Astrocyte (in vitro differentiated cells and primary cell): ENCODE data around the gene ORAI2. TPM values are rescaled to one million over a fixed set of nuclear protein-coding genes. Genes with fewer than 3 reads are reported as not detected.

Source experiments
- DNase-seq: peaks from one replicate; pipeline ENCODE4 v3.0.0-alpha.2; 2010; ENCODE audit warnings: low read depth
- FAIRE-seq: peaks from 2 replicates; lab custom pipeline; 2011; peaks lifted over from hg19 to GRCh38; lab: Jason Lieb, UNC
- H2AFZ ChIP-seq: 2 replicates; pipeline ENCODE4 v1.6.0; 2012; ENCODE audit warnings: low read depth, low read length, inconsistent platforms
- H3K27ac ChIP-seq: 2 replicates; pipeline ENCODE4 v1.5.1; 2011; ENCODE audit warnings: low read depth, low read length, inconsistent platforms
- H3K27me3 ChIP-seq: 2 replicates; pipeline ENCODE4 v1.6.0; 2011; ENCODE audit warnings: low read length, inconsistent platforms; ENCODE audit not compliant: insufficient read depth
- H3K36me3 ChIP-seq: 2 replicates; pipeline ENCODE4 v1.5.1; 2011; ENCODE audit warnings: low read length, inconsistent platforms; ENCODE audit not compliant: insufficient read depth
- H3K4me1 ChIP-seq: 2 replicates; pipeline ENCODE4 v1.5.1; 2011; ENCODE audit warnings: low read length, inconsistent platforms; ENCODE audit not compliant: insufficient read depth
- H3K4me2 ChIP-seq: 2 replicates; pipeline ENCODE4 v1.6.0; 2012; ENCODE audit warnings: low read length, inconsistent platforms
- H3K4me3 ChIP-seq: 2 replicates; pipeline ENCODE4 v1.5.1; 2011; ENCODE audit warnings: low read depth, mild to moderate bottlenecking, low read length, inconsistent platforms; ENCODE audit not compliant: insufficient read depth
- H3K79me2 ChIP-seq: 2 replicates; pipeline ENCODE4 v1.6.0; 2012; ENCODE audit warnings: mild to moderate bottlenecking, low read length, inconsistent platforms; ENCODE audit not compliant: insufficient read depth
- H3K9ac ChIP-seq: 2 replicates; pipeline ENCODE4 v1.6.0; 2012; ENCODE audit warnings: mild to moderate bottlenecking, low read length, inconsistent platforms
- H3K9me3 ChIP-seq: 2 replicates; pipeline ENCODE4 v1.5.1; 2012; ENCODE audit warnings: low read depth, mild to moderate bottlenecking, low read length, inconsistent platforms; ENCODE audit not compliant: insufficient read depth
- H4K20me1 ChIP-seq: 2 replicates; pipeline ENCODE4 v1.6.0; 2012; ENCODE audit warnings: low read length, inconsistent platforms; ENCODE audit not compliant: insufficient read depth
- H3K27ac Mint-ChIP-seq: one replicate; pipeline ENCODE4 v1.8.0; 2021; ENCODE audit warnings: mild to moderate bottlenecking, mixed read lengths; ENCODE audit not compliant: unreplicated experiment
- H3K27me3 Mint-ChIP-seq: one replicate; pipeline ENCODE4 v1.8.0; 2021; ENCODE audit warnings: low read depth, mixed read lengths; ENCODE audit not compliant: unreplicated experiment
- H3K36me3 Mint-ChIP-seq: one replicate; pipeline ENCODE4 v1.8.0; 2021; ENCODE audit warnings: low read depth, mixed read lengths; ENCODE audit not compliant: unreplicated experiment
- H3K4me1 Mint-ChIP-seq: one replicate; pipeline ENCODE4 v1.8.0; 2021; ENCODE audit warnings: low read depth, mixed read lengths; ENCODE audit not compliant: unreplicated experiment
- H3K4me3 Mint-ChIP-seq: one replicate; pipeline ENCODE4 v1.8.0; 2021; ENCODE audit warnings: mild to moderate bottlenecking, moderate library complexity, mixed read lengths; ENCODE audit not compliant: unreplicated experiment
- H3K9me3 Mint-ChIP-seq: one replicate; pipeline ENCODE4 v1.8.0; 2021; ENCODE audit warnings: mild to moderate bottlenecking, mixed read lengths; ENCODE audit not compliant: unreplicated experiment
- EZH2 ChIP-seq: IDR thresholded peaks from 2 replicates; pipeline ENCODE4 v1.6.1; 2012; ENCODE audit warnings: mild to moderate bottlenecking, low read length, inconsistent platforms; ENCODE audit not compliant: insufficient read depth
- total RNA-seq: library from RNA; stranded (reverse); gene quantifications from 2 replicates; pipeline ENCODE4 v1.2.1, GENCODE V29; 2021
- TF ChIP-seq, protein P1 (sequence below): IDR thresholded peaks from 2 replicates; pipeline ENCODE4 v1.5.1; 2011; ENCODE audit warnings: low read depth, mild to moderate bottlenecking, inconsistent platforms, low read length, moderate library complexity; ENCODE audit not compliant: insufficient read depth

Gene ORAI2
- total RNA-seq, 1 donor from 2014 or later = 64.4 TPM

DNA sequence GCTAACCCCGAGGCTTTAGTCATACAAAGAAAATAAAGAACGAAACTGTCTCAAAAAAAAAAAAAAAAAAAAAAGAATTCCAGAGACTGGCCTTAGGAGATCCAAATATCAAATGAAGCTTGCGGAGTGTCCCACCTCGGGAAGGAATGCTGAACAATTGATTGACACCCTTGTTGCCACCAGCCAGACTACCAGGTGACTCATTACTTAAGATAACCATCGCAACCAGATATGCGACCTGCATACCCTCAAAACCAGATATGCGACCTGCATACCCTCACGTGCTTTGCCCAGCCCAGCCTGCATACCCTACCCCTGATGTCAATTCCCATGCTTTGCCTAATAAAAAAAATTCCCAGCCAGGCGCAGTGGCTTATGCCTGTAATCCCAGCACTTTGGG is 39.9 kb upstream of the ORAI2 start:
- Histone ChIP-seq H3K9ac (peak overlapping the region; percentile 33), H3K27me3 (no peaks in the 10 kb centered on the region), H3K4me3 (no peak overlapping the region), H3K4me2 (peak overlapping the region; percentile 3), H3K27ac (peak overlapping the region; percentile 56), H3K36me3 (peaks cover 8% of the 10 kb centered on the region), H3K4me1 (peaks cover 19% of the 10 kb centered on the region), H4K20me1 (peaks cover 13% of the 10 kb centered on the region), H2AFZ (no peak overlapping the region), H3K79me2 (peaks cover 16% of the 10 kb centered on the region), H3K9me3 (no peaks in the 10 kb centered on the region)
- H3K4me1 Mint-ChIP-seq = peaks cover 18% of the 10 kb centered on the region
- H3K27ac Mint-ChIP-seq = peak overlapping the region; percentile 87
- DNase-seq (peak; percentile 59), FAIRE-seq (no peak)
- H3K36me3 Mint-ChIP-seq = peaks cover 7% of the 10 kb centered on the region
- no peak overlapping the region for H3K4me3 Mint-ChIP-seq
- H3K9me3 Mint-ChIP-seq = no peaks in the 10 kb centered on the region
- H3K27me3 Mint-ChIP-seq = no peaks in the 10 kb centered on the region
- TF ChIP-seq, protein P1, sequence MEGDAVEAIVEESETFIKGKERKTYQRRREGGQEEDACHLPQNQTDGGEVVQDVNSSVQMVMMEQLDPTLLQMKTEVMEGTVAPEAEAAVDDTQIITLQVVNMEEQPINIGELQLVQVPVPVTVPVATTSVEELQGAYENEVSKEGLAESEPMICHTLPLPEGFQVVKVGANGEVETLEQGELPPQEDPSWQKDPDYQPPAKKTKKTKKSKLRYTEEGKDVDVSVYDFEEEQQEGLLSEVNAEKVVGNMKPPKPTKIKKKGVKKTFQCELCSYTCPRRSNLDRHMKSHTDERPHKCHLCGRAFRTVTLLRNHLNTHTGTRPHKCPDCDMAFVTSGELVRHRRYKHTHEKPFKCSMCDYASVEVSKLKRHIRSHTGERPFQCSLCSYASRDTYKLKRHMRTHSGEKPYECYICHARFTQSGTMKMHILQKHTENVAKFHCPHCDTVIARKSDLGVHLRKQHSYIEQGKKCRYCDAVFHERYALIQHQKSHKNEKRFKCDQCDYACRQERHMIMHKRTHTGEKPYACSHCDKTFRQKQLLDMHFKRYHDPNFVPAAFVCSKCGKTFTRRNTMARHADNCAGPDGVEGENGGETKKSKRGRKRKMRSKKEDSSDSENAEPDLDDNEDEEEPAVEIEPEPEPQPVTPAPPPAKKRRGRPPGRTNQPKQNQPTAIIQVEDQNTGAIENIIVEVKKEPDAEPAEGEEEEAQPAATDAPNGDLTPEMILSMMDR = no peak
- TF ChIP-seq EZH2 = no peak

DNA sequence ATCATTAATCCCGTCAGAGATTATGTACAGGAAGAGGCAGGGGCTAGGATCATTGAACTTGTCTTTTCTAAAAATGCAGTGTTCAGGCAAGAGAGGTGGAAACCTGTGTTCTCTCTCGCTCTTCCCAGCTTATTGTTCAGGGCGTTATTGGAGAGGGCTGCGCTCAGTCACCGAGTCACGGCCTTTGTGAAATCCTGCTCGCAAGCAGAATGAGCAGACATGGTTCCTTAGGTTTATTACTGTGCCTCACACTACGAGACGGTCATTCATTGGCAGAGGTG is 37.8 kb upstream of the ORAI2 start:
- Histone ChIP-seq H3K27ac (peak overlapping the region; percentile 86), H2AFZ (peak overlapping the region; percentile 82), H3K4me3 (peak overlapping the region; percentile 94), H3K36me3 (peaks cover 23% of the 10 kb centered on the region), H3K9me3 (no peaks in the 10 kb centered on the region), H3K4me2 (peak overlapping the region; percentile 93), H3K4me1 (peaks cover 19% of the 10 kb centered on the region), H4K20me1 (peaks cover 12% of the 10 kb centered on the region), H3K9ac (peak overlapping the region; percentile 98), H3K27me3 (no peaks in the 10 kb centered on the region), H3K79me2 (peaks cover 18% of the 10 kb centered on the region)
- no peaks in the 10 kb centered on the region for H3K9me3 Mint-ChIP-seq
- H3K27me3 Mint-ChIP-seq = no peaks in the 10 kb centered on the region
- FAIRE-seq = no peak
- H3K27ac Mint-ChIP-seq = peak overlapping the region; percentile 97
- H3K4me1 Mint-ChIP-seq = peaks cover 18% of the 10 kb centered on the region
- peaks cover 11% of the 10 kb centered on the region for H3K36me3 Mint-ChIP-seq
- TF ChIP-seq EZH2 = no peak
- TF ChIP-seq, protein P1 = no peak
- peak overlapping the region; percentile 95 for H3K4me3 Mint-ChIP-seq
- no peak for DNase-seq

DNA sequence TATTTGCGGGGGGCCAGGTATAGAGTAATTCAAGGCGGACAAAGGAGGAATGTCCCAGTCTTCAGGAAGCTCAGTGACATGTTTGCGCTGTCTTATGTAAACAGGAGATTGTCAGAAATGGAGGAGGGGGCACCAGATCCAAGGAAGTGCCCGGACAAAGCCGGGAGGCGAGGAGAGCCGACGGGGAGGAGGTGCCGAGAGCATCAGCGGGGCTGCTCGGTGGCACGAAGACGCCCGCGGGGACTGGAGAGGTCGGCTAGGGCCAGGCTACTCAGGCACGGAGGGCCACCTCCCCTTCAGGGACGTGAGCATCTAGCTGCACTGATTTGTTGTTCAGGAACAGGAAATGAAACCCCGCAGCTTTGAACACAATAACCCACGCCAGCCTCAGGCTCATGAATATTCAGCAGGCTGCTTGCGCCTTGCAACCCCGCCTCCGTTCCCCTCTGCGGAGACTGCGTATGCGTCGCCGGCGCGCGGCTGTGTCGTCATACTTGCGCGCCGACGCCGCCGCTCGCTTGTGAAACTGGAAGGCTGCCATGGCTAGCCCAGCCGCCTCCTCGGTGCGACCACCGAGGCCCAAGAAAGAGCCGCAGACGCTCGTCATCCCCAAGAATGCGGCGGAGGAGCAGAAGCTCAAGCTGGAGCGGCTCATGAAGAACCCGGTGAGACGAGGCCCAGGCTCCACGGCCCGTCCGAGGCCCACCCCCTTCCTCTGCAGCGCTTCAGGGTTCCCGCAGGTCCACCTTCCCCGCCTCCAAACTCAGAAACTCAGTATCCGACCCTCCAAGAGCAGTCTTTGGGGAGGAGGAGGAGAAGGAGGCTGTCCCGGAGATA is 37.3 kb upstream of the ORAI2 start, which contains the start of gene PRKRIP1:
PRKRIP1 (plus strand) TSS at position 491 of the 837 bp plus-strand sequence; CDS start at position 540, 49 bp downstream.
- Histone ChIP-seq H4K20me1 (peaks cover 10% of the 10 kb centered on the region), H3K4me2 (peak within 1 kb of the TSS; percentile 93), H3K36me3 (peaks cover 27% of the 10 kb centered on the region), H3K4me1 (peaks cover 19% of the 10 kb centered on the region), H3K4me3 (peak within 1 kb of the TSS; percentile 94), H3K27me3 (no peaks in the 10 kb centered on the region), H3K9me3 (no peaks in the 10 kb centered on the region), H2AFZ (peak within 1 kb of the TSS; percentile 82), H3K79me2 (peaks cover 18% of the 10 kb centered on the region), H3K9ac (peak within 1 kb of the TSS; percentile 98), H3K27ac (peak within 1 kb of the TSS; percentile 86)
- Mint-ChIP-seq H3K27ac (peak within 1 kb of the TSS; percentile 97), H3K9me3 (no peaks in the 10 kb centered on the region), H3K4me3 (peak within 1 kb of the TSS; percentile 95), H3K36me3 (peaks cover 13% of the 10 kb centered on the region), H3K4me1 (peaks cover 18% of the 10 kb centered on the region), H3K27me3 (no peaks in the 10 kb centered on the region)
- FAIRE-seq (no peak), DNase-seq (peak; percentile 90)
- TF ChIP-seq EZH2 = no peak
- TF ChIP-seq, protein P1 = no peak
